ENCODE results near the gene ATP2C2. TPM values are rescaled to one million over a fixed set of nuclear protein-coding genes. Genes with fewer than 3 reads are reported as not detected.

ATP2C2 gene
- total RNA-seq, 2 experiments from 2014 or later: not detected

GRCh38 chr16:84379008-84379708, 10.8 kb downstream of the ATP2C2 start:
- no peak overlapping the region for H3K27ac ChIP-seq (ENCODE audit: low read depth in 1 of 2, low read length in 2 of 2)
- ChIA-PET CTCF (no interaction called here), POLR2A (no interaction called here)
- peaks cover 38% of the 10 kb centered on the region for H3K27me3 Mint-ChIP-seq
- peaks cover 0 to 10% of the 10 kb centered on the region in 2 experiments for H3K27me3 ChIP-seq (ENCODE audit: control insufficient read depth in 1 of 2, insufficient read depth in 2 of 2, low read length in 2 of 2)
- no peak overlapping the region for H3K4me3 ChIP-seq (ENCODE audit: low read length)
- no peak for ATAC-seq (ENCODE audit: poor library complexity)
- no peak for DNase-seq
- H3K4me3 Mint-ChIP-seq: no peak overlapping the region
- H3K9me3 ChIP-seq (ENCODE audit: control insufficient read depth in 1 of 2, insufficient read depth in 1 of 2, low read length in 2 of 2): peaks cover 0 to 10% of the 10 kb centered on the region in 2 experiments
- no peaks in the 10 kb centered on the region for H3K36me3 Mint-ChIP-seq (ENCODE audit: low read depth)
- intact Hi-C loops (cut with DNase I, micrococcal nuclease): no loop called here
- H3K4me1 ChIP-seq (ENCODE audit: insufficient read depth, low read length): no peaks in the 10 kb centered on the region
- TF ChIP-seq CTCF (IDR thresholded peaks at IDR 0.05): no peak
- no peak overlapping the region for H3K27ac Mint-ChIP-seq
- no peaks in the 10 kb centered on the region for H3K4me1 Mint-ChIP-seq (ENCODE audit: low read depth)
- H3K9me3 Mint-ChIP-seq: no peaks in the 10 kb centered on the region
- no peaks in the 10 kb centered on the region for H3K36me3 ChIP-seq (ENCODE audit: insufficient read depth, low read length)

- ChIA-PET POLR2A (no interaction called here), CTCF (no interaction called here)
- DNase-seq: no peak
- Histone ChIP-seq H3K4me1 (ENCODE audit: insufficient read depth, low read length) (no peaks in the 10 kb centered on the region), H3K4me3 (ENCODE audit: low read length) (no peak overlapping the region), H3K27ac (ENCODE audit: low read depth in 1 of 2, low read length in 2 of 2) (no peak overlapping the region), H3K9me3 (ENCODE audit: control insufficient read depth in 1 of 2, insufficient read depth in 1 of 2, low read length in 2 of 2) (peaks cover under 1 to 10% of the 10 kb centered on the region in 2 experiments), H3K36me3 (ENCODE audit: insufficient read depth, low read length) (no peaks in the 10 kb centered on the region), H3K27me3 (ENCODE audit: control insufficient read depth in 1 of 2, insufficient read depth in 2 of 2, low read length in 2 of 2) (peaks cover 0 to 10% of the 10 kb centered on the region in 2 experiments)
- Mint-ChIP-seq H3K9me3 (no peaks in the 10 kb centered on the region), H3K27ac (no peak overlapping the region), H3K4me1 (ENCODE audit: low read depth) (no peaks in the 10 kb centered on the region), H3K4me3 (no peak overlapping the region), H3K27me3 (peaks cover 32% of the 10 kb centered on the region), H3K36me3 (ENCODE audit: low read depth) (no peaks in the 10 kb centered on the region)
- ATAC-seq (ENCODE audit: poor library complexity): no peak
- TF ChIP-seq CTCF (IDR thresholded peaks at IDR 0.05): no peak
- intact Hi-C loops (cut with DNase I, micrococcal nuclease): no loop called here
Observed at GRCh38 chr16:84379709-84380362, 11.5 kb downstream of the ATP2C2 start.

GRCh38 chr16:84380405-84380804, 12.1 kb downstream of the ATP2C2 start:
- Mint-ChIP-seq H3K36me3 (ENCODE audit: low read depth) (no peaks in the 10 kb centered on the region), H3K4me1 (ENCODE audit: low read depth) (no peaks in the 10 kb centered on the region), H3K9me3 (peaks cover 5% of the 10 kb centered on the region), H3K27ac (no peak overlapping the region), H3K4me3 (no peak overlapping the region), H3K27me3 (peaks cover 30% of the 10 kb centered on the region)
- no peak for TF ChIP-seq CTCF (IDR thresholded peaks at IDR 0.05)
- DNase-seq (no peak), ATAC-seq (ENCODE audit: poor library complexity) (no peak)
- no peaks in the 10 kb centered on the region for H3K4me1 ChIP-seq (ENCODE audit: insufficient read depth, low read length)
- intact Hi-C loops (cut with DNase I, micrococcal nuclease): no loop called here
- POLR2A ChIA-PET: no interaction called here
- peaks cover 6 to 10% of the 10 kb centered on the region in 2 experiments for H3K9me3 ChIP-seq (ENCODE audit: control insufficient read depth in 1 of 2, insufficient read depth in 1 of 2, low read length in 2 of 2)
- H3K36me3 ChIP-seq (ENCODE audit: insufficient read depth, low read length): no peaks in the 10 kb centered on the region
- peaks cover 0 to 10% of the 10 kb centered on the region in 2 experiments for H3K27me3 ChIP-seq (ENCODE audit: control insufficient read depth in 1 of 2, insufficient read depth in 2 of 2, low read length in 2 of 2)
- no peak overlapping the region for H3K4me3 ChIP-seq (ENCODE audit: low read length)
- H3K27ac ChIP-seq (ENCODE audit: low read depth in 1 of 2, low read length in 2 of 2): no peak overlapping the region
- CTCF ChIA-PET: no interaction called here

All from CD4-positive, alpha-beta T cell (primary cell).